Vagina (tissue), 2 donors: ENCODE data around the gene CDK19.

Experiments
- POLR2A ChIP-seq, 2 donors: fragments of 450-650 bp; IDR thresholded peaks; one replicate each; pipeline ENCODE4 v1.6.1; 2017; ENCODE audit warnings: antibody characterized with exemption in 2 of 2, mild to moderate bottlenecking in 2 of 2, moderate library complexity in 2 of 2
- POLR2AphosphoS5 ChIP-seq, 2 donors: sonication (generic); formaldehyde crosslinking; IDR thresholded peaks; one replicate each; pipeline ENCODE4 v1.9.0; 2017; ENCODE audit warnings: antibody characterized with exemption in 2 of 2, mild to moderate bottlenecking in 2 of 2, low read depth in 1 of 2; ENCODE audit not compliant: insufficient read depth in 1 of 2
- TF ChIP-seq, protein P1 (sequence below), 3 experiments: fragments of 450-650 bp in 2 of 3; fragments of 200-600 bp in 1 of 3; sonication (generic) in 1 of 3; IDR thresholded peaks; one replicate each; pipeline ENCODE4 v1.5.1; 2017 to 2019; ENCODE audit warnings: antibody characterized with exemption in 3 of 3, mild to moderate bottlenecking in 2 of 3, moderate library complexity in 2 of 3

DNA sequence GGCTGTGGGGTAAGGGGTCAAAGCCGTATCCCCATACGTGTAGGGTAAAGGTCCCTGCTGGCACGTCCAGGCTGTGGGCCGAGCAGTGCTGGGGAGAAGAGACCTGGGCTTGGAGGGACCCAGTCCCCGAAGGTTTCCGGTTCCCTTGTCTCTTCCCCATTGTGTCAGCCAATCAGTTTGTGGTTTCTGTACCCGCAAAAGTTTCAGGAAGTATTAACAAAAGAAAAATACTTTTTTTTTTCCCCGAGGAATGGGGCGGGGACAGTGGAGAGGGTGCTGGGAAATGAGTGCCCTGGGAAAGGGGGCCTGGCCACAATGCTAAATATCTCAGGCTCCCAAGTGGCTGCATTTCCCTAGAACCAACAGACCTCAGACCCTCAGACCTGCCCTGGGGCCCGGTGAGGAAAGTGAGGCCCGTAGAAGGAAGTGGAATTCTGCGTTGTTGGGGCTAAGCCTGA, 44.1 kb upstream of the CDK19 start:
- TF ChIP-seq, protein P1, sequence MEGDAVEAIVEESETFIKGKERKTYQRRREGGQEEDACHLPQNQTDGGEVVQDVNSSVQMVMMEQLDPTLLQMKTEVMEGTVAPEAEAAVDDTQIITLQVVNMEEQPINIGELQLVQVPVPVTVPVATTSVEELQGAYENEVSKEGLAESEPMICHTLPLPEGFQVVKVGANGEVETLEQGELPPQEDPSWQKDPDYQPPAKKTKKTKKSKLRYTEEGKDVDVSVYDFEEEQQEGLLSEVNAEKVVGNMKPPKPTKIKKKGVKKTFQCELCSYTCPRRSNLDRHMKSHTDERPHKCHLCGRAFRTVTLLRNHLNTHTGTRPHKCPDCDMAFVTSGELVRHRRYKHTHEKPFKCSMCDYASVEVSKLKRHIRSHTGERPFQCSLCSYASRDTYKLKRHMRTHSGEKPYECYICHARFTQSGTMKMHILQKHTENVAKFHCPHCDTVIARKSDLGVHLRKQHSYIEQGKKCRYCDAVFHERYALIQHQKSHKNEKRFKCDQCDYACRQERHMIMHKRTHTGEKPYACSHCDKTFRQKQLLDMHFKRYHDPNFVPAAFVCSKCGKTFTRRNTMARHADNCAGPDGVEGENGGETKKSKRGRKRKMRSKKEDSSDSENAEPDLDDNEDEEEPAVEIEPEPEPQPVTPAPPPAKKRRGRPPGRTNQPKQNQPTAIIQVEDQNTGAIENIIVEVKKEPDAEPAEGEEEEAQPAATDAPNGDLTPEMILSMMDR (IDR thresholded peaks at IDR 0.05), result no peak
- TF ChIP-seq POLR2AphosphoS5 (IDR thresholded peaks at IDR 0.05; ENCODE audit: insufficient read depth in 1 of 2, low read depth in 1 of 2), result no peak
- no peak for TF ChIP-seq POLR2A (IDR thresholded peaks at IDR 0.05)
